ENCODE measurements around the gene DIAPH1.

DNA sequence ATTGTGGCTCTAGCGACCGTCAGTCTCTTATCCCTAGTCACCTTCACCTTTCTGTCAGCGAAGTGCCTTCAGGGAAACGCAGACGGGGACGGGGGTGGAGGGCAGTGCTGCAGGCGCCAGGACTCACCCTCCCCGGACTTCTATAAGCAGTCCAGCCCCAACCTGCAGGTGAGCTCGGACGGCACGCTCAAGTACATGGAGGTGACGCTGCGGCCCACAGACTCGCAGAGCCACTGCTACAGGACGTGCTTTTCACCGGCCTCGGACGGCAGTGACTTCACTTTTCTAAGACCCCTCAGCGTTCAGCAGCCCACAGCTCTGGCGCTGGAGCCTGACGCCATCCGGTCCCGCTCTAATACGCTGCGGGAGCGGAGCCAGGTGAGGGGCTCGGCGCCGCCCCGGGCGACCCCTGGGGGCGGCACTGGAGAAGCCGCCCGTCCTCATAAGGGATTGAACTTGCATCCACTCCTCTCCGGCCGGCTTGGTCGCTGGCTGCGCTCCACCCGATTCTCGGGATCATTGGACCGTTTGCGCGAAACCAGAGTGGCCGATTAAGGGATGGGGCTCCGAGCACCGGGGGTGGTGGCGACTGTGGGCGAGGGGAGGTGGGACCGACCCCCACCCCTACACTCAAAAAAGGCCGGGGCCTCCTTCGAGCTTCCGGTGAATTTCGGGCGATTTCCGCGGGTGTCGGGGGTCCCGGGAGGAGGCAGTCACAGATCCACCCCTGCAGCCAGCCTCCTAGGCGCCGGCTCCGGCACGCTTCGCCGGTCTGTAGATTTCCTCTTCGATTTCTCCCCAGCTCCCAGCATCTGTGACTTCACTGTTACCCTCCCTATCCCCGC is 127.3 kb downstream of the DIAPH1 start:
- TF ChIP-seq EZH2phosphoT487 (IDR thresholded peaks at IDR 0.05; ENCODE audit: borderline replicate concordance, low read length) = no peak
- TF ChIP-seq CTCF (IDR thresholded peaks at IDR 0.05; ENCODE audit: low read depth, low read length, poor library complexity, severe bottlenecking) = no peak

Data from DOHH2 (cell line).